Astrocyte (in vitro differentiated cells and primary cell): ENCODE data around the gene EEF1AKMT1.

Experiments used
- CTCF ChIP-seq: IDR thresholded peaks from 2 replicates; pipeline ENCODE4 v1.5.1; 2011; ENCODE audit warnings: low read depth, mild to moderate bottlenecking, inconsistent platforms, low read length, moderate library complexity; ENCODE audit not compliant: insufficient read depth
- EZH2 ChIP-seq: IDR thresholded peaks from 2 replicates; pipeline ENCODE4 v1.6.1; 2012; ENCODE audit warnings: mild to moderate bottlenecking, low read length, inconsistent platforms; ENCODE audit not compliant: insufficient read depth

DNA sequence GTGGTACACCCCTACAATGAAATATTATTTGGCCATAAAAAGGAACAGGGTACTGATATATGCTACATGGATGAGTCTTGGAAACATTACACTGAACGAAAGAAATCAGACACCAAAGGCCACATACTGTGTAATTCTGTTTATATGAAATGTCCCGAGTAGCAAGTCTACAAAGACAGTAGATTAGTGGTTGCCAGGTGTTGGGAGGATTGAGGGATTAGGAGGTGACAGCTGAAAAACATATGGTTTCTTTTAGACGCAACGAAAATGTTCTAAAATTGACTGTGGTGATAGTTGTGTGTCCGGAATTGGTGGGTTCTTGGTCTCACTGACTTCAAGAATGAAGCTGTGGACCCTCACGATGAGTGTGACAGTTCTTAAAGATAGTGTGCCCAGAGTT, 35.1 kb downstream of the EEF1AKMT1 start:
- TF ChIP-seq CTCF: no peak
- no peak for TF ChIP-seq EZH2
